GOT3 (cell line): ENCODE results near the gene LCLAT1.

Experiments
- DNase-seq: peaks from one replicate; lab custom pipeline; 2025; ENCODE audit warnings: mixed read lengths; lab: John Stamatoyannopoulos, UW

Gene LCLAT1

DNA sequence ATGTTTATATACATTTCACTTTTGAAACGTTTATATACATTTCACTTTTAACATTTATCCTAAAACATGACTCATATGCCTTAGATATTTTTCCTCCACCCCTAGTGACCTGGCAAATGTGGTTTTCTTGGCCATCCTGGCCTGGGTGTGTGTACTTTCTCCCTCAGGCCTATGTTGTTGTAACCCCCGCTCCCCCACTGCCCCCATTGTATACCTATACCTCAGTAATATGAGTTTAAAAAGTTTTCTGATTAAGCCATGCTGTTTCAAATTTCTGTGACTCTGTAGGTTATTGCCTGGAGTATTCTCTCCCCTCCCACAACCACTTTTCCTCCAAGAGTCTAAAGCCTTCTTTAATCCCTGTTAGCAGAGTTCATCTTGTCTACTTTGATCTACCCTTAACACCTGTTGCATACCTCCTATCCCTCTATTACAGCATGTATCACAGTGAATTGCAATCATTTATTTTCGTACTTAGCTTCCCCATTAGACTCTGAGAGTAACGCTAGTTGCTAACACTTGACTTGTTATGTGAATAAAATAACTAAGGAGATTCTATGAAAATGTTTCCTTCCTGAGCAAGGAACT, 67.9 kb downstream of the LCLAT1 start:
- DNase-seq = no peak

DNA sequence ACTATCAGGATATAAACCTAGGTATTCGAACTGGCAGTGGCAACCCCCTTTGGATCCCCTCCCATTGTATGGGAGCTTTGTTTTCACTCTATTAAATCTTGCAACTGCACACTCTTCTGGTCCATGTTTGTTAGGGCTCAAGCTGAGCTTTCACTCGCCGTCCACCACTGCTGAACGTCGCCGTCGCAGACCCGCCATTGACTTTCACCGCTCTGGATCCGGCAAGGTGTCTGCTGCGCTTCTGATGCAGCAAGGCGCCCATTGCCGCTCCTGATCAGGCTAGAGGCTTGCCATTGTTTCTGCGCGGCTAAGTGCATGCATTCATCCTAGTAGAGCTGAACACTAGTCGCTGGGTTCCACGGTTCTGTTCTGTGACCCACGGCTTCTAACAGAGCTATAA, 69.1 kb downstream of the LCLAT1 start:
- no peak for DNase-seq

GRCh38 chr2:30519796-30520195, 72.8 kb downstream of the LCLAT1 start:
- DNase-seq = no peak

- no peak for DNase-seq
Observed at GRCh38 chr2:30522421-30522820, 75.4 kb downstream of the LCLAT1 start.

DNA sequence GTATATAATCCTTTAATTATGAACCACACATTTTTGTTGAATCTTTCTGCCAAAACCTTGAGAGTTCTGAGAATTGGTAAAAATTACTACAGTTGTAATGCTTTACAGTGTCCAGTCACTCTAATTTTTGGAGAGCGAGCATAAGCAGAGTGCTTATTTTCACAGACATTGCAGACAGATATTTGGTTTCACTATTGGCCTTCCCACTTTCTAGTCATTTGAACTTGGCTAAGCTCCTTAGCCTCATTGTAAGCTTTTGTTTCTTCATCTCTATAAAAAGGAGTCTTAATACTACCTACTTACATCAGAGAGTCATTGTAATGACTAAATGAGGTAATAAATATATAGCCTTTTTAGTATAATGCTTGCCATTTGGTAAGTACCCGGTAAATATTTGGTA, 80.4 kb downstream of the LCLAT1 start:
- no peak for DNase-seq

- DNase-seq = no peak
Observed at GRCh38 chr2:30527859-30528258, 80.8 kb downstream of the LCLAT1 start.

DNA sequence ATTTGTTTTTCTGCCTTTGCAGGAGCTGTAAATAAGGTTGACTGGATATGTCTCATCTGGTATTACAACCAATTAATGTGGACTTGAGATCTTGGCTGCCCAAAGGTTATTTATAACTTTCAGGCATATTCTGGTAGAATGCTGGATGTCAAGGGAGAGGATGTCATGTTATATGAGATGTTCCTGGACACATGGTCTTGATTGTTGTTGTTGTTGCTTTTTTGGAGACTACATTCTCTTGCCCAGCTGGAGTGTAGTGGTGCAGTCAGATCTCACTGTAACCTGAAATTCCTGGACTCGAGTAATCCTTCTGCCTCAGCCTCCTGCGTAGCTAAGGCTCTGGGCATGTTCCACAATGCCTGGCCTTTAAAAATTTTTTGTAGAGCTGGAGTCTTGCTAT, 83.3 kb downstream of the LCLAT1 start:
- DNase-seq = no peak

DNA sequence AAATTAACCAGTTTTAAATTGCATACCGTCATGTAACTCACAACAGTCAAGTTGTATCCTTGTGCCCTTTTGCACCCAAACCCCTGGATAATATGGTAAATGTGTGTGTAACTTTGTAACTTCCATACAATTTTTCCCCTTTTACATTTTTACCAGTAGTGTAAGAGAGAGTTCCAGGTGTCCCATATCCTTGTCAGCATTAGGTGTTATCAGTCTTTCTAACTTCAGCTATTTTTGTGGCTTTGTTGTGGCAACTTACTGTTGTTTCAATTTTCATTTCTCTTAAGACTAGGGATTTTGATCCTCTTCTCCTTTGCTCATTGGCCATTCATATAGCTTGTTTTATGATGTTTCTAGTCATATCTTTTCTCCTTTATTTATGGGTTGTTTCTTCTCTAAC, 94.6 kb downstream of the LCLAT1 start:
- no peak for DNase-seq

- no peak for DNase-seq
Observed at GRCh38 chr2:30545875-30546274, 98.8 kb downstream of the LCLAT1 start.

- DNase-seq = no peak
Observed at GRCh38 chr2:30548386-30548785, 101.3 kb downstream of the LCLAT1 start.

- no peak for DNase-seq
Observed at GRCh38 chr2:30549096-30549495, 102.0 kb downstream of the LCLAT1 start.

- no peak for DNase-seq
Observed at GRCh38 chr2:30559544-30560275, 112.7 kb downstream of the LCLAT1 start.

DNA sequence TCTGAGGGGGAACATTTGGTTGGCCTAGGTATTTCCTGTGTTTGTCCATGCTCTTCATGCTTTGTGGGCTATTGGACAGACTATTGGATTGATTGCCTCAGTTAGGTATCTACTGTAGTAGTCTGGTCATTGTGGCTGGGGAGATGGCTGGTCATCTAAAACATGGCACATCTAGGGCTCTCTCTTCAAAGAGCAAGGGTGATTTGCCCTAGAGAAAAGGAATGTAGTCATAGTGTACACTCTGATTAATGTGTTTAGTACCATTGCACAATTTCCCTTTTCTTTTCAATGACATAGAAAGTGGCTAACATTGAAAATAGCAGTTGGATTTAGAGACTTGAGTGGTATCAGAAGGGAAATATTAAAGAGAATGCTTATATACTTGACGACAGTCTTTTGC, 114.3 kb downstream of the LCLAT1 start:
- no peak for DNase-seq

- DNase-seq = no peak
Observed at GRCh38 chr2:30565851-30566358, 118.9 kb downstream of the LCLAT1 start.

GRCh38 chr2:30566631-30567030, 119.6 kb downstream of the LCLAT1 start:
- DNase-seq = no peak

GRCh38 chr2:30567317-30567716, 120.3 kb downstream of the LCLAT1 start:
- no peak for DNase-seq

GRCh38 chr2:30569946-30570345, 122.9 kb downstream of the LCLAT1 start:
- DNase-seq = no peak

DNA sequence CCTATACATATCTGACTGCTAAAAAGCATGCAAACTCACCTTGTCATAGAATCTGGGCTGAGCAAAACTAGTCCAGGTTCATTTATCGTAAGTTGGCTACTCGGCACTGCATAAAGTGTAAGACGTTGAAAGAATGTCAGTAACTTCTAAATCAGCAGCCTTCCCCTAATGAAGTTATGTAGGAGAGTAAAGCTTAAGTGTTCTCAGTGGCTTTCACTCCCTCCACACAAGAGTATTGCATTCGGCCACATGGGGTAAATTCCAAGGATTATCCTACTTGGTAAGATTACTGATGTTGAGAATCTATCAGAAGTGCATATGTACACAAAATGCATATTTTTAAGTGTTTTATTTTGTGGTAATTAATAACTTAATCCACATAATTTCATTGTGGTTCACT, 130.1 kb downstream of the LCLAT1 start:
- no peak for DNase-seq

DNA sequence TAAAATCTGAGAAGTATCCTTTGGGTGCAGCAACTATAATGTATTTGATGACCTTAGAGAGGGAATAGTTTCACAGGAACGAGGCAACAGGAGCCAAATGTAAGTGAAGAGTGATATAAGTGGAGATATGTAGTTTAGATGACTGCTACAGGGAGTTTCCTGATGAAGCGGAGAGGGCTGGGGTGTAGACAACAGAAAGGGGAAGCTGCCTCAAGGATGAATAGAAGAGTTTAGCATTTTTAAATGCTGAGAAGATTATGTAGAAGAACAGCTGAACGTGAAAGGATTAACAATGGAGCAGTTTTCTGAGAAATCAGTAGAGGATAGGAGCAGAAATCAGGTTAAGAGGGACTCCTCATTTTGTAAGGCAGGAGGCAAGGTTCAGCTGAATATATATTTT, 133.3 kb downstream of the LCLAT1 start:
- DNase-seq = no peak

GRCh38 chr2:30582521-30582920, 135.5 kb downstream of the LCLAT1 start:
- DNase-seq = no peak

- no peak for DNase-seq
Observed at GRCh38 chr2:30583204-30583749, 136.2 kb downstream of the LCLAT1 start.

DNA sequence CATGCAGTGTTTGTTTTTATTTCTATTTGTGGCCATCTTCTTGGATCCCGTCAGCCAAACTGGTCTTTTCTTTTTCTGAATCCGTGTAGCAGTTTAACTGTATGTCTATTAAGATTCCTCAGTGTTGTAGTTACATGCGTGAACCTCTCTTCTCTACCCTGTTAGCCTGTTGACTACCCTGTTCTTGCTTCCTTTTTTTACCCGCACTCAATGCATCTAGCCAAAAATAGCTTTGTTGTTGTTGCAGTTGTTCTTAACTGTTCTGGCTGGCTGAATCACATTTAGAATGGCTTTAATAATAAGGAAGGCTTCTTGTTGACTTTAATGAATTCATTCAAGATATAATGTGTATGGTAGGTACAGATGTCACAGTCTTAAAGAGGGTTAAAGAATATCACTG, 137.1 kb downstream of the LCLAT1 start:
- no peak for DNase-seq

DNA sequence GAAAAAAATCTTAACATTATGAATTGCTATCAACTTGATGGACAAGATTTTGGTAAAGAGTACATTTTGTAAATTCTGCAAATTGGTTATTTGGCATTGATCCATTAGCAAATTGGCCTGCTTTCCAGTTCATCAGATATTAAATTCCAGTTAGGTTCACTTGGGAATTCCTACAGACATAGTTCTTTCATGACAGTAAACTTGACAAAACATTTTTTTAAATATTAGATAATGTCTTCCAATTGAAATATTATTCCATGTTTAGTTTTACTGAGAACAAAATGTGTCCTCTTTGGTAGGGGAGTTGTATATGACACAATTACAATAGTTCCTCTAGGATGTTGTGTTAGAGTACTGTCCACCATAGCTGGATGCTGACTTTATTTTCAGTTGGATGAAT, 141.9 kb downstream of the LCLAT1 start:
- DNase-seq = no peak

DNA sequence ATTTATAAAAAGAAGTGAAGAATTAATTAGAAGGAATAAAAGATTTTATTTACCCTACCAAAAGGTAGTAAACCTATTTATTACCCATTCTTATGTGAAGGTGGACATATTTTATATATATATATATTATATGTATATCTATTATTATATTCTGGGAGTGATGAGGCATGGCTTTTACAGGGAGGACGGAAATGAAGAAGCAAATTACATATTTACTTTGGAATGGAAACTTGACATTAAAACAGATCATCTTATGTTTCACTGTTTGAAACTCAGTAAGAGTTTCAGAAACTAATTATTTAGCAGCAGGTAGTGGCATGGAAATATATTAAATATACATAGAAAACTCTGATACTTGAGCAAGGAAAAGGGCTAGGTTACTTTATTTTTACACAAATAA, 143.4 kb downstream of the LCLAT1 start:
- no peak for DNase-seq
